AG09309 (cell line): Measurements from ENCODE around the gene NCAM1.

ENCODE experiments used
- DNase-seq: peaks from one replicate; pipeline ENCODE4 v3.0.0-alpha.2; 2010; ENCODE audit warnings: low read depth
- H3K4me3 ChIP-seq: 2 replicates; pipeline ENCODE4 v1.5.1; 2011; ENCODE audit warnings: mild to moderate bottlenecking, low read depth, low read length, moderate library complexity; ENCODE audit not compliant: control insufficient read depth
- TF ChIP-seq, protein P1 (sequence below): IDR thresholded peaks from 2 replicates; pipeline ENCODE4 v1.5.1; 2011; ENCODE audit warnings: mild to moderate bottlenecking, low read depth, low read length, inconsistent platforms; ENCODE audit not compliant: insufficient read depth, control insufficient read depth; ENCODE audit errors: missing control alignments

Gene NCAM1

DNA sequence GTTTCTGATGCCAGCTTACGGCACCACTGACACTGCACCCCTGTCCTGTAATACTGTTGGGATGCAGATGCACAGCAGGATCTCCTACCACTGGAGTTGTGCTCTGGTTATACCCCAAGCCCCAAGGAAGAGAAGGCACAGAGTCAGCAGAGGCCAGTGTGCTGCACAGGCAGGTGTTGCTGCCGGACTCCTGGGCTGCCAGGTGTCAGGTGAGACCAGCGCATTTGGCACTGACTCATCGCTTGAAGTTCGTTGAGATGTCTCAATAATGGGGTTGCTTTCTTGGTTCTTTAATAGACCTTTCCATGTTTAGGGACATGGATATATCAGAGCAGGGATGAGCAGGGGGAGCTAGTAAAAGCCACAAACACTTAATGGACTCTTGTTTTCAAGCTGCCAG is 277.5 kb downstream of the NCAM1 start:
- no peak overlapping the region for H3K4me3 ChIP-seq
- DNase-seq, result no peak
- TF ChIP-seq, protein P1, sequence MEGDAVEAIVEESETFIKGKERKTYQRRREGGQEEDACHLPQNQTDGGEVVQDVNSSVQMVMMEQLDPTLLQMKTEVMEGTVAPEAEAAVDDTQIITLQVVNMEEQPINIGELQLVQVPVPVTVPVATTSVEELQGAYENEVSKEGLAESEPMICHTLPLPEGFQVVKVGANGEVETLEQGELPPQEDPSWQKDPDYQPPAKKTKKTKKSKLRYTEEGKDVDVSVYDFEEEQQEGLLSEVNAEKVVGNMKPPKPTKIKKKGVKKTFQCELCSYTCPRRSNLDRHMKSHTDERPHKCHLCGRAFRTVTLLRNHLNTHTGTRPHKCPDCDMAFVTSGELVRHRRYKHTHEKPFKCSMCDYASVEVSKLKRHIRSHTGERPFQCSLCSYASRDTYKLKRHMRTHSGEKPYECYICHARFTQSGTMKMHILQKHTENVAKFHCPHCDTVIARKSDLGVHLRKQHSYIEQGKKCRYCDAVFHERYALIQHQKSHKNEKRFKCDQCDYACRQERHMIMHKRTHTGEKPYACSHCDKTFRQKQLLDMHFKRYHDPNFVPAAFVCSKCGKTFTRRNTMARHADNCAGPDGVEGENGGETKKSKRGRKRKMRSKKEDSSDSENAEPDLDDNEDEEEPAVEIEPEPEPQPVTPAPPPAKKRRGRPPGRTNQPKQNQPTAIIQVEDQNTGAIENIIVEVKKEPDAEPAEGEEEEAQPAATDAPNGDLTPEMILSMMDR, result no peak

GRCh38 chr11:113240389-113240788 is 279.2 kb downstream of the NCAM1 start:
- DNase-seq, result no peak
- TF ChIP-seq, protein P1, result no peak
- no peak overlapping the region for H3K4me3 ChIP-seq

DNA sequence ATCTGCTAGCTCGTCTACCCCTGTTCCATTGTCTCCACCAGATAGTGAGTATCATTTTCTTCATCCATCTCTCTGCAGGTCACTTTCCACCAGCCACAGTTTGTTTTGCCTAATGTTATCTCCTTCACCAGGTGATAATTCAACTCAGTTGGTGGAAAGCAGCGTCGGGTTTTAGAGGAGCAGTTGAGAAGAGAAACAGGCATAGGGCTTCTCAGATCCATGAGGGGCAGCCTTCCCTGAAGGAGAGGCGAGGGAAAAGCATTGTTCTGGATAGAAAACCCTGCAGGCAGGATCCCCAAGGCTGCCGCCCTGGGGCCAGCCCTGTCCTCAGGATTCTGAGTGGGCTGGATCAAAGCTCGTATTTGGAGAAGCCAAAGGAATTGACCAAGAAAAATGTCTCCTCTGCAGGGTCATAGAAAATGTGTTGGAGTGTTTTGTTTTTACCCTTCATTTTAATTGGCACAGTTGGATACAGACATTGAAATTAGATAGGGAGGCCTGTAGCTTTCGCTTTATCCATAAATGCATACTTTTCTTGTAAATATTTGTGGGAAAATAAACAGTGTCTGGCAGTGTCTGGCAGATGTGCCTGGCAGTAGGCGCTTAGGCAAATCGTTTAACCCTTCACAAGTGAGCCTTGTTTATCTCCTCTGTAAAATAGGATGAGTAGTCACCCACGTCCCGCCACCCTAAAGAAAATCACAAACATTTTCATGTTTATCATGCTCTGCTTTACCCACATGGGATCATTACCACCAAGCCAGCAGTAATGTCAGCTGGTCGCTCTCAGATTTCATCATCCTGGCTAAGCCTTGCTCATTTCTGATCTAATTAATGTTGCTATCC is 279.8 kb downstream of the NCAM1 start:
- DNase-seq, result no peak
- H3K4me3 ChIP-seq, result no peak overlapping the region
- TF ChIP-seq, protein P1, result no peak

- TF ChIP-seq, protein P1, result no peak
- DNase-seq, result no peak
- H3K4me3 ChIP-seq, result no peak overlapping the region
These were observed 280.4 kb downstream of the NCAM1 start for GRCh38 chr11:113241636-113242054.

DNA sequence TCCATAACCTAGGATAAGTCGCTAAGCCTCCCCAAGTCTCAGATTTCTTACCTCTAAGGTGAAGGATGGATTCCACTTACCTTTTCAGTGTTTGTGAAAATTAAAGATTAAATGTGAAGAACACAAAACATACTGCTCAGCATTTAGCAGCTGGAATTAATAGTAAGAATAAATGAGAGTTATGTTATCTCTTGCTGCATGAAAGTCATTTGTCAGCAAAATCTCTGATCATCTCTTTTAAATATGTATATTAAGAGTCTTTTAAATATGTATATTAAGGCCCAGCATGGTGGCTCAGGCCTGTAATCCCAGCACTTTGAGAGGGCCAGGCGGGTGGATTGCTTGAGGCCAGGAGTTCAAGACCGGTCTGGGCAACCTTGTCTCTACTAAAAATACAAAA is 280.8 kb downstream of the NCAM1 start:
- no peak for DNase-seq
- TF ChIP-seq, protein P1, result no peak
- no peak overlapping the region for H3K4me3 ChIP-seq

DNA sequence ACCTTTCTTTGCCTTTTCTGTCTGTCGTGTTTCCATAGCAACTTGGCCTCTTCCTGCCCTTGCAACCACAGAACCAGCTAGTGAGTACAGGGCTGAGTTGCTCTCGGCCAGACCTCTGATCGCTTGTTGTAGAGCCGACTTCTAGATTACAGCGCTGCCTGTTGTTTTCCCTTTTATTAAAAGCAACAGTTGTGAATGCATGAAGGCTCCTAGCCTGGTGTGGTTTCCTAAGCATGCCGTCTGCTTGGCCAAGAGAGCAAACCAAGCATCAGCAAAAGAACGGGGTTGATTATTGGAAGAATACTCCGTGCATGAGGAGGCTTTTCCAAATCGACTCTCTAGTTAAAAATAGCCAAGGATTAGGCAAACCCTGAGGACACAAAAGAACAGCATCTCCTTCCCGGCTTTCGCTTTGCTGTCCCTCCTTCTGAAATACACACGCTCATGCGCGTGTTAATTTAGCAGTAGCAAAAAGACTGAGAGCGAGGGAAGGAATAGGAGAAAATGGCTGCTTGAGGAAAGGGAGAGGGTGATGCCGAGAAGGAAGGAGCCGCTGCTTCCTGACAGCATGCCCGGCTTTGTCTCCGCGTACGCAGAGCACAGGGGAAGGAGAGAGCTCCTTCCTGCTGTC is 281.7 kb downstream of the NCAM1 start:
- DNase-seq, result peak; percentile 24
- TF ChIP-seq, protein P1, result no peak
- peak overlapping the region; percentile 44 for H3K4me3 ChIP-seq
